Endothelial cell of umbilical vein (primary cell): ENCODE data around the gene FRY. TPM values are rescaled to one million over a fixed set of nuclear protein-coding genes. Genes with fewer than 3 reads are reported as not detected.

Experiments used
- BruUV-seq: library from RNA; stranded (reverse); fragments of 400-500 nt; replicated peaks from 2 replicates; lab custom pipeline; 2021; lab: Mats Ljungman, UMichigan
- CTCF ChIA-PET: fragments of 300-600, 350-600 bp; sonication (Branson Sonifier 250); formaldehyde crosslinking; loops from one replicate; lab custom pipeline; 2021; ENCODE audit warnings: antibody characterized with exemption, inconsistent platforms; lab: Charles Lee
- POLR2A ChIA-PET: fragments of 300-600, 350-600 bp; sonication (Branson Sonifier 250); formaldehyde crosslinking; loops from one replicate; lab custom pipeline; 2021; ENCODE audit warnings: antibody characterized with exemption, inconsistent platforms; lab: Charles Lee
- DNase-seq: peaks from one replicate; pipeline ENCODE4 v3.0.0-alpha.2; 2011; ENCODE audit warnings: low read depth, low spot score
- FAIRE-seq: peaks from 2 replicates; lab custom pipeline; 2011; peaks lifted over from hg19 to GRCh38; lab: Jason Lieb, UNC
- H2AFZ ChIP-seq: 2 replicates; pipeline ENCODE4 v1.6.0; 2012; ENCODE audit warnings: low read depth, low read length, control low read depth, inconsistent platforms
- H3K27ac ChIP-seq: 2 replicates; pipeline ENCODE4 v1.5.1; 2011; ENCODE audit warnings: low read depth, mild to moderate bottlenecking, control low read depth, low read length, moderate library complexity; ENCODE audit not compliant: insufficient read depth
- H3K27me3 ChIP-seq, 2 experiments: 2 replicates each; pipeline versions ENCODE4 v1.6.0 to v1.6.1; 2011; ENCODE audit warnings: low read length in 2 of 2, mixed read lengths in 1 of 2; ENCODE audit not compliant: control insufficient read depth in 2 of 2, insufficient read depth in 2 of 2
- H3K36me3 ChIP-seq, 2 experiments: 2 replicates in 1 of 2; 3 replicates in 1 of 2; pipeline ENCODE4 v1.5.1; 2011; ENCODE audit warnings: low read length in 2 of 2, mild to moderate bottlenecking in 1 of 2, moderate library complexity in 1 of 2; ENCODE audit not compliant: control insufficient read depth in 2 of 2, insufficient read depth in 2 of 2; ENCODE audit errors: extremely low read depth in 1 of 2
- H3K4me1 ChIP-seq: 3 replicates; pipeline ENCODE4 v1.5.1; 2011; ENCODE audit warnings: mild to moderate bottlenecking, low read length; ENCODE audit not compliant: control insufficient read depth, insufficient read depth; ENCODE audit errors: extremely low read depth
- H3K4me2 ChIP-seq: 2 replicates; pipeline ENCODE4 v1.6.1; 2011; ENCODE audit warnings: low read length, control low read depth, mixed read lengths; ENCODE audit not compliant: insufficient read depth
- H3K4me3 ChIP-seq, 3 experiments: fragments of 200-600 bp in 1 of 3; sonication (generic), shearing (Covaris generic) in 1 of 3; replicated peaks in 1 of 3; 2 replicates each; pipeline ENCODE4 v1.5.1; 2011 to 2016; ENCODE audit warnings: control low read depth in 3 of 3, low read length in 3 of 3, mild to moderate bottlenecking in 2 of 3, inconsistent platforms in 1 of 3, low read depth in 1 of 3, moderate library complexity in 1 of 3; ENCODE audit not compliant: insufficient read depth in 1 of 3
- H3K79me2 ChIP-seq: 2 replicates; pipeline ENCODE4 v1.6.0; 2012; ENCODE audit warnings: low read length, inconsistent platforms; ENCODE audit not compliant: control insufficient read depth, insufficient read depth
- H3K9ac ChIP-seq: replicated peaks from 2 replicates; pipeline ENCODE3; 2011; ENCODE audit warnings: low read length, control low read depth; ENCODE audit not compliant: insufficient read depth; ENCODE audit errors: extremely low read depth
- H3K9me1 ChIP-seq: replicated peaks from 3 replicates; pipeline ENCODE4 v1.6.0; 2011; ENCODE audit warnings: mild to moderate bottlenecking, low read length; ENCODE audit not compliant: control insufficient read depth, insufficient read depth; ENCODE audit errors: extremely low read depth
- H3K9me3 ChIP-seq: replicated peaks from 2 replicates; pipeline ENCODE4 v1.5.1; 2012; ENCODE audit warnings: low read length, inconsistent platforms; ENCODE audit not compliant: control insufficient read depth, insufficient read depth
- H4K20me1 ChIP-seq: replicated peaks from 2 replicates; pipeline ENCODE3; 2011; ENCODE audit warnings: mild to moderate bottlenecking, low read length; ENCODE audit not compliant: control insufficient read depth, insufficient read depth; ENCODE audit errors: extremely low read depth
- CTCF ChIP-seq, 2 donors: IDR thresholded peaks; 1 replicate in 1 of 2; 2 replicates in 1 of 2; pipeline ENCODE4 v1.5.1; 2011; ENCODE audit warnings: low read length in 2 of 2, mild to moderate bottlenecking in 2 of 2, moderate library complexity in 2 of 2, control low read depth in 1 of 2, inconsistent platforms in 1 of 2, low read depth in 1 of 2; ENCODE audit not compliant: insufficient read depth in 1 of 2; ENCODE audit errors: extremely low read depth in 1 of 2
- EZH2 ChIP-seq: IDR thresholded peaks from 2 replicates; pipeline ENCODE4 v1.6.1; 2012; ENCODE audit warnings: borderline replicate concordance, low read depth, mild to moderate bottlenecking, moderate library complexity, low read length, inconsistent platforms; ENCODE audit not compliant: severe bottlenecking
- FOS ChIP-seq: IDR thresholded peaks from 2 replicates; pipeline ENCODE4 v1.6.1; 2011; ENCODE audit warnings: mild to moderate bottlenecking, low read length, moderate library complexity, borderline replicate concordance; ENCODE audit not compliant: insufficient read depth
- GATA2 ChIP-seq: IDR thresholded peaks from 2 replicates; pipeline ENCODE4 v1.7.0; 2011; ENCODE audit warnings: low read depth, mild to moderate bottlenecking, moderate library complexity, mixed read lengths, low read length; ENCODE audit not compliant: insufficient read length, insufficient read depth
- JUN ChIP-seq: IDR thresholded peaks from 2 replicates; pipeline ENCODE4 v1.6.1; 2011; ENCODE audit warnings: borderline replicate concordance, low read depth; ENCODE audit not compliant: insufficient read length, insufficient read depth
- MAX ChIP-seq: IDR thresholded peaks from 2 replicates; pipeline ENCODE4 v1.6.1; 2011; ENCODE audit not compliant: insufficient read depth, insufficient read length
- MYC ChIP-seq: IDR thresholded peaks from one replicate; pipeline ENCODE4 v1.6.1; 2011; ENCODE audit warnings: mild to moderate bottlenecking, low read depth, low read length
- POLR2A ChIP-seq: IDR thresholded peaks from 2 replicates; pipeline ENCODE4 v1.6.1; 2012; ENCODE audit warnings: low read depth, mild to moderate bottlenecking, control low read depth, low read length
- POLR2AphosphoS5 ChIP-seq: IDR thresholded peaks from 2 replicates; pipeline ENCODE4 v1.6.1; 2012; ENCODE audit warnings: low read depth, mild to moderate bottlenecking, control low read depth, low read length, moderate library complexity; ENCODE audit not compliant: insufficient read depth
- dilution Hi-C: fragments of 300-500 bp; cut with MboI; formaldehyde crosslinking; loops from one replicate; pipeline ENCODE4 v1.15.0; 2019; ENCODE audit warnings: low sequenced_read_pairs; ENCODE audit not compliant: extremely low pct_ligation_motif_present
- intact Hi-C: fragments of 100-400 bp; cut with micrococcal nuclease; formaldehyde crosslinking; loops from one replicate; pipeline ENCODE4 v1.10.0; 2022
- polyA plus RNA-seq, 4 experiments: library from polyadenylated mRNA; depleted of rRNA in 3 of 4; stranded (reverse) in 3 of 4; unstranded in 1 of 4; fragments of >200 nt; gene quantifications; 2 replicates each; pipeline versions ENCODE4 v1.2.1 to v1.2.3, GENCODE V29; 2011 to 2012; ENCODE audit warnings: missing spikeins in 1 of 4
- total RNA-seq: library from RNA; stranded (reverse); gene quantifications from 2 replicates; pipeline ENCODE4 v1.2.3, GENCODE V29; 2021

FRY gene
- total and polyA plus RNA-seq, 2 donors (not counting 3 experiments of a cell fraction or from before 2014, with no cell fraction given): 57.3 to 75.8 TPM

- Histone ChIP-seq H3K36me3 (peaks cover 0 to 2% of the 10 kb centered on the region in 2 experiments), H3K9ac (no peak overlapping the region), H3K4me2 (no peak overlapping the region), H2AFZ (no peak overlapping the region), H4K20me1 (no peaks in the 10 kb centered on the region), H3K4me3 (no peak overlapping the region), H3K9me3 (no peaks in the 10 kb centered on the region), H3K79me2 (no peaks in the 10 kb centered on the region), H3K27me3 (no peaks in the 10 kb centered on the region), H3K9me1 (no peaks in the 10 kb centered on the region), H3K27ac (no peak overlapping the region), H3K4me1 (no peaks in the 10 kb centered on the region)
- CTCF ChIA-PET: interaction anchor here (0.8 to 1.0 kb wide), 3 partner anchors 11 to 31 kb away, joined by 3 to 5 read pairs (median 4); no protein-coding TSS in a partner anchor
- POLR2A ChIA-PET: no interaction called here
- dilution Hi-C loops (no loop called here), intact Hi-C loops (no loop called here)
- TF ChIP-seq MAX: no peak
- TF ChIP-seq POLR2A: no peak
- TF ChIP-seq JUN: no peak
- TF ChIP-seq CTCF (IDR thresholded peaks at IDR 0.05; ENCODE audit: extremely low read depth in 1 of 2, insufficient read depth in 1 of 2, low read depth in 1 of 2, low read length in 2 of 2): no peak
- no peak for TF ChIP-seq POLR2AphosphoS5
- TF ChIP-seq EZH2: no peak
- no peak for TF ChIP-seq MYC
- TF ChIP-seq GATA2: no peak
- TF ChIP-seq FOS: no peak
- DNase-seq: no peak
- BruUV-seq: no TSS peak
- no peak for FAIRE-seq
Observed at GRCh38 chr13:32228330-32229041, 196.9 kb downstream of the FRY start.
